B cell (primary cell): ENCODE measurements around the gene SENP3. TPM values are rescaled to one million over a fixed set of nuclear protein-coding genes. Genes with fewer than 3 reads are reported as not detected.

ENCODE experiments used
- ATAC-seq: fragments of 200-7000 bp; cut with Tn5 transposase; one replicate; pipeline ENCODE4 v1.10.0; 2021; ENCODE audit warnings: low read depth, mild to moderate bottlenecking, moderate number of reproducible peaks, moderate library complexity
- CTCF ChIA-PET: fragments of 350-600 bp; sonication (Branson Sonifier 250); formaldehyde crosslinking; loops from one replicate; lab custom pipeline; 2021; ENCODE audit warnings: antibody characterized with exemption, inconsistent platforms; lab: Charles Lee
- POLR2A ChIA-PET: fragments of 350-600 bp; sonication (Branson Sonifier 250); formaldehyde crosslinking; loops from one replicate; lab custom pipeline; 2021; ENCODE audit warnings: antibody characterized with exemption; lab: Charles Lee
- DNase-seq: peaks from one replicate; pipeline ENCODE4 v3.0.0; 2013
- H2AFZ ChIP-seq: 2 replicates; pipeline ENCODE4 v1.6.1; 2012; ENCODE audit warnings: mild to moderate bottlenecking, low read depth, low read length; ENCODE audit not compliant: insufficient read depth, poor library complexity, severe bottlenecking
- H3K27ac ChIP-seq, 2 donors: 1 replicate in 1 of 2; 2 replicates in 1 of 2; pipeline ENCODE4 v1.5.1; 2012 to 2013; ENCODE audit warnings: low read length in 2 of 2, mild to moderate bottlenecking in 2 of 2, moderate library complexity in 1 of 2
- H3K27me3 ChIP-seq, 4 experiments: fragments of 200-600 bp in 1 of 4; sonication (generic) in 1 of 4; replicated peaks in 1 of 4; 1 replicate in 2 of 4; 2 replicates in 2 of 4; pipeline versions ENCODE4 v1.6.1 to v1.7.0; 2013 to 2016; ENCODE audit warnings: low read length in 3 of 4, mild to moderate bottlenecking in 2 of 4, mixed read lengths in 1 of 4, moderate library complexity in 1 of 4; ENCODE audit not compliant: insufficient read depth in 4 of 4, control insufficient read depth in 3 of 4; ENCODE audit errors: control extremely low read depth in 1 of 4
- H3K36me3 ChIP-seq, 2 experiments: replicated peaks in 1 of 2; 1 replicate in 1 of 2; 2 replicates in 1 of 2; pipeline versions ENCODE4 v1.6.1 to v1.7.1; 2013; ENCODE audit warnings: low read length in 1 of 2; ENCODE audit not compliant: insufficient read depth in 2 of 2, control insufficient read depth in 1 of 2; ENCODE audit errors: control extremely low read depth in 1 of 2, extremely low read depth in 1 of 2
- H3K4me1 ChIP-seq, 2 donors: fragments of 200-600 bp in 1 of 2; sonication (generic) in 1 of 2; 1 replicate in 1 of 2; 2 replicates in 1 of 2; pipeline versions ENCODE4 v1.5.1 to v1.6.1; 2013 to 2017; ENCODE audit warnings: low read length in 2 of 2; ENCODE audit not compliant: control insufficient read depth in 2 of 2, insufficient read depth in 2 of 2
- H3K4me2 ChIP-seq: replicated peaks from 2 replicates; pipeline ENCODE3; 2012; ENCODE audit warnings: mild to moderate bottlenecking, low read depth, low read length; ENCODE audit not compliant: poor library complexity, severe bottlenecking
- H3K4me3 ChIP-seq, 5 experiments: fragments of 200-600 bp in 1 of 5; sonication (generic) in 1 of 5; 1 replicate in 3 of 5; 2 replicates in 2 of 5; pipeline versions ENCODE4 v1.5.1 to v1.7.0; 2011 to 2016; ENCODE audit warnings: low read length in 4 of 5, mild to moderate bottlenecking in 4 of 5, low read depth in 2 of 5, control low read depth in 1 of 5, moderate library complexity in 1 of 5; ENCODE audit not compliant: insufficient read depth in 1 of 5; ENCODE audit errors: control extremely low read depth in 1 of 5, extremely low read depth in 1 of 5
- H3K79me2 ChIP-seq: fragments of 200-600 bp; sonication (generic); one replicate; pipeline ENCODE4 v1.6.0; 2016; ENCODE audit warnings: low read length; ENCODE audit not compliant: control insufficient read depth, insufficient read depth
- H3K9ac ChIP-seq: fragments of 200-600 bp; sonication (generic); 2 replicates; pipeline ENCODE4 v1.6.1; 2017; ENCODE audit warnings: mild to moderate bottlenecking, low read length, moderate library complexity
- H3K9me3 ChIP-seq, 3 donors: one replicate each; pipeline versions ENCODE4 v1.6.1 to v1.7.1; 2013; ENCODE audit warnings: low read length in 2 of 3; ENCODE audit not compliant: control insufficient read depth in 2 of 3, insufficient read depth in 1 of 3; ENCODE audit errors: control extremely low read depth in 1 of 3
- H4K20me1 ChIP-seq: 2 replicates; pipeline ENCODE4 v1.6.0; 2012; ENCODE audit warnings: mild to moderate bottlenecking, low read length; ENCODE audit not compliant: insufficient read depth, control insufficient read depth, poor library complexity, severe bottlenecking
- H3K27ac Mint-ChIP-seq: one replicate; pipeline ENCODE4 v1.8.0; 2021; ENCODE audit warnings: mixed read lengths
- H3K27me3 Mint-ChIP-seq: one replicate; pipeline ENCODE4 v1.8.0; 2021; ENCODE audit warnings: mixed read lengths
- H3K4me1 Mint-ChIP-seq: one replicate; pipeline ENCODE4 v1.8.0; 2021; ENCODE audit warnings: mixed read lengths
- H3K4me3 Mint-ChIP-seq: one replicate; pipeline ENCODE4 v1.8.0; 2021; ENCODE audit warnings: mixed read lengths
- H3K9me3 Mint-ChIP-seq: one replicate; pipeline ENCODE4 v1.8.0; 2022; ENCODE audit warnings: mixed read lengths; ENCODE audit not compliant: insufficient read depth
- CTCF ChIP-seq: fragments of 200-600 bp; IDR thresholded peaks from one replicate; pipeline ENCODE4 v1.8.0; 2022; ENCODE audit warnings: antibody characterized with exemption, mild to moderate bottlenecking
- EZH2 ChIP-seq: IDR thresholded peaks from 2 replicates; pipeline ENCODE4 v1.6.1; 2012; ENCODE audit warnings: borderline replicate concordance, low read depth, mild to moderate bottlenecking, moderate library complexity, low read length; ENCODE audit not compliant: insufficient read depth, poor library complexity, severe bottlenecking
- WGBS: methylation state at CpG from one replicate; pipeline ENCODE4 v1.1.5; 2013; ENCODE audit warnings: missing lambda C conversion rate; ENCODE audit not compliant: insufficient coverage; 5-methylcytosine and 5-hydroxymethylcytosine counted together
- intact Hi-C: fragments of 100-400 bp; cut with micrococcal nuclease; formaldehyde crosslinking; loops from one replicate; pipeline ENCODE4 v1.10.0; 2022
- polyA plus RNA-seq: library from polyadenylated mRNA; depleted of rRNA; stranded (reverse); fragments of >200 nt; gene quantifications from 2 replicates; pipeline ENCODE4 v1.2.3, GENCODE V29; 2012
- total RNA-seq, 2 donors: library from RNA; stranded (reverse); fragments of 120-200 nt in 1 of 2; gene quantifications; 1 replicate in 1 of 2; 2 replicates in 1 of 2; pipeline versions ENCODE4 v1.2.3 to v1.2.4, GENCODE V29; 2013 to 2022

The SENP3 gene
- total and polyA plus RNA-seq, 2 donors (not counting 1 experiment from before 2014, with no cell fraction given): 45.1 to 57.1 TPM

GRCh38 chr17:7512824-7513540 is 48.7 kb upstream of the SENP3 start:
- Histone ChIP-seq H3K79me2 (no peaks in the 10 kb centered on the region), H3K4me3 (no peak overlapping the region), H3K27me3 (no peaks in the 10 kb centered on the region), H3K27ac (no peak overlapping the region), H3K4me1 (no peaks in the 10 kb centered on the region), H3K36me3 (peaks cover 9 to 57% of the 10 kb centered on the region in 2 experiments), H3K9me3 (no peaks in the 10 kb centered on the region), H3K4me2 (no peak overlapping the region), H2AFZ (no peak overlapping the region), H3K9ac (no peak overlapping the region), H4K20me1 (no peaks in the 10 kb centered on the region)
- no peaks in the 10 kb centered on the region for H3K9me3 Mint-ChIP-seq
- H3K4me1 Mint-ChIP-seq: no peaks in the 10 kb centered on the region
- no peak for TF ChIP-seq EZH2
- no peak for TF ChIP-seq CTCF
- POLR2A ChIA-PET: interaction anchor here (4.2 kb wide), 1 partner anchor 47 kb away, joined by 32 read pairs; the partner anchor contains the start of genes SENP3 and TNFSF13
- DNase-seq (peak; percentile 27), ATAC-seq (no peak)
- H3K27ac Mint-ChIP-seq: no peak overlapping the region
- no peak overlapping the region for H3K4me3 Mint-ChIP-seq
- CTCF ChIA-PET: interaction anchor here (0.6 to 19.2 kb wide), 24 partner anchors 8 to 229 kb away, joined by 3 to 666 read pairs (median 4); partner anchors contain the start of genes CD68, MPDU1, SENP3 and SOX15
- no peaks in the 10 kb centered on the region for H3K27me3 Mint-ChIP-seq
- intact Hi-C loops: no loop called here
- WGBS: 95% methylated on average over 20 of the region's 20 CpGs
